MCF 10A (cell line): ENCODE results near the gene GRAP. TPM values are rescaled to one million over a fixed set of nuclear protein-coding genes. Genes with fewer than 3 reads are reported as not detected.
"Not testable (repeated sequence)": the region's sequence is repeated elsewhere in the genome, so short reads cannot be mapped to it uniquely, and the experiment has no call there.

Experiments
- BruUV-seq: library from RNA; stranded (reverse); fragments of 400-500 nt; replicated peaks from 2 replicates; lab custom pipeline; 2021; lab: Mats Ljungman, UMichigan
- CTCF ChIA-PET: fragments of 300-600 bp; sonication (Branson Sonifier 250); formaldehyde crosslinking; extraction: SDS; loops from one replicate; lab custom pipeline; 2021; ENCODE audit warnings: antibody characterized with exemption, inconsistent platforms; lab: Yijun Ruan, JAX
- POLR2A ChIA-PET: fragments of 300-600, 350-650 bp; sonication (Branson Sonifier 250); formaldehyde crosslinking; extraction: SDS; loops from one replicate; lab custom pipeline; 2020; ENCODE audit warnings: antibody characterized with exemption, inconsistent platforms; lab: Yijun Ruan, JAX
- DNase-seq: peaks from one replicate; pipeline ENCODE4 v3.0.0-alpha.2; 2018; ENCODE audit not compliant: unreplicated experiment
- H3K27ac Mint-ChIP-seq: one replicate; pipeline ENCODE4 v1.8.0; 2022; ENCODE audit warnings: mild to moderate bottlenecking, low read depth, mixed read lengths; ENCODE audit not compliant: unreplicated experiment
- H3K27me3 Mint-ChIP-seq: one replicate; pipeline ENCODE4 v1.8.0; 2022; ENCODE audit warnings: mixed read lengths; ENCODE audit not compliant: insufficient read depth, unreplicated experiment
- H3K36me3 Mint-ChIP-seq: one replicate; pipeline ENCODE4 v1.8.0; 2022; ENCODE audit warnings: mild to moderate bottlenecking, moderate library complexity, mixed read lengths; ENCODE audit not compliant: insufficient read depth, unreplicated experiment
- H3K4me1 Mint-ChIP-seq: one replicate; pipeline ENCODE4 v1.8.0; 2022; ENCODE audit warnings: mixed read lengths; ENCODE audit not compliant: insufficient read depth, unreplicated experiment
- H3K4me3 Mint-ChIP-seq: one replicate; pipeline ENCODE4 v1.8.0; 2022; ENCODE audit warnings: mild to moderate bottlenecking, moderate library complexity, mixed read lengths; ENCODE audit not compliant: unreplicated experiment
- H3K9me3 Mint-ChIP-seq: one replicate; pipeline ENCODE4 v1.8.0; 2022; ENCODE audit warnings: mixed read lengths; ENCODE audit not compliant: unreplicated experiment
- intact Hi-C: fragments of 100-400 bp; cut with micrococcal nuclease; formaldehyde crosslinking; loops from 2 replicates; pipeline ENCODE4 v1.14.1; 2022
- total RNA-seq: library from RNA; stranded (reverse); gene quantifications from 2 replicates; pipeline ENCODE4 v1.2.3, GENCODE V29; 2022

The GRAP gene
- total RNA-seq, 1 experiment from 2014 or later, result not detected

GRCh38 chr17:19070318-19071168 lies 23.8 kb upstream of the GRAP start:
- CTCF ChIA-PET, H3K36me3 Mint-ChIP-seq, H3K27ac Mint-ChIP-seq, intact Hi-C loops, H3K4me1 Mint-ChIP-seq, H3K9me3 Mint-ChIP-seq, DNase-seq, H3K27me3 Mint-ChIP-seq, POLR2A ChIA-PET, H3K4me3 Mint-ChIP-seq, BruUV-seq: not testable (repeated sequence)

- BruUV-seq, result not testable (repeated sequence)
Measured at GRCh38 chr17:19064378-19064777, 17.6 kb upstream of the GRAP start.

GRCh38 chr17:19063326-19063956 lies 16.7 kb upstream of the GRAP start:
- H3K4me1 Mint-ChIP-seq, CTCF ChIA-PET, H3K36me3 Mint-ChIP-seq, intact Hi-C loops, H3K9me3 Mint-ChIP-seq, POLR2A ChIA-PET, DNase-seq, H3K27me3 Mint-ChIP-seq: not testable (repeated sequence)
- BruUV-seq, result TSS peak; percentile 99
- Mint-ChIP-seq H3K4me3 (peak overlapping the region; percentile 36), H3K27ac (peak overlapping the region; percentile 42)

More at GRCh38 chr17:19064378-19064777, 17.6 kb upstream of the GRAP start:
- CTCF ChIA-PET, H3K4me1 Mint-ChIP-seq, H3K4me3 Mint-ChIP-seq, H3K27ac Mint-ChIP-seq, POLR2A ChIA-PET, H3K27me3 Mint-ChIP-seq, H3K36me3 Mint-ChIP-seq, intact Hi-C loops, H3K9me3 Mint-ChIP-seq, DNase-seq: not testable (repeated sequence)

DNA sequence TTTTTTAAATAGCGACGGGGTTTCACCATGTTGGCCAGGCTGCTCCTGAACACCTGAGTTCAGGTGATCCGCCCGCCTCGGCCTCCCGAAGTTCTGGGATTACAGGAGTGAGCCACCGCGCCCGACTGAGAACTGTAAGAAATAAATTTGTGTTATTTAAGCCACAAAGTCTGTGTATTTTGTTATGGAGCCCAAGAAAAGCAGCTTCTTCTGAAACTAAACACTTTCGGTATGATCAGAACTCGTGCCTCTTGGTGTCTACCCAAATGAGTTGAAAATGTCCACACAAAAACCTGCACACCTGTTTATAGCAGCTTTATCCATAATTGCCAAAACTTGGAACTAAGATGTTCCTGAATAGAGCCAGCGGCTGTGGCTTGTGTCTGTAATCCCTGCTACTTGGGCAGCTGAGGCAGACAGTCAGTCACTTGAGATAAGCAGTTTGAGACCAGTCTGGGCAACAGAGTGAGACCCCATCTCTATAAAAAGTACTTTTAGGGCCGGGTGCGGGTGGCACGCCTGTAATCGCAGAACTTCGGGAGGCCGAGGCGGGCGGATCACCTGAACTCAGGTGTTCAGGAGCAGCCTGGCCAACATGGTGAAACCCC lies 16.1 kb upstream of the GRAP start:
- DNase-seq, H3K27ac Mint-ChIP-seq, POLR2A ChIA-PET, intact Hi-C loops, CTCF ChIA-PET, H3K4me1 Mint-ChIP-seq, H3K4me3 Mint-ChIP-seq, H3K36me3 Mint-ChIP-seq, H3K27me3 Mint-ChIP-seq, BruUV-seq, H3K9me3 Mint-ChIP-seq: not testable (repeated sequence)

GRCh38 chr17:19062009-19062717 lies 15.4 kb upstream of the GRAP start:
- H3K27me3 Mint-ChIP-seq, H3K27ac Mint-ChIP-seq, CTCF ChIA-PET, POLR2A ChIA-PET, intact Hi-C loops, H3K4me1 Mint-ChIP-seq, H3K36me3 Mint-ChIP-seq, H3K9me3 Mint-ChIP-seq, DNase-seq, H3K4me3 Mint-ChIP-seq: not testable (repeated sequence)
- BruUV-seq, result TSS peak; percentile 97

- H3K4me3 Mint-ChIP-seq, H3K4me1 Mint-ChIP-seq, POLR2A ChIA-PET, H3K27me3 Mint-ChIP-seq, H3K9me3 Mint-ChIP-seq, intact Hi-C loops, CTCF ChIA-PET, DNase-seq, H3K36me3 Mint-ChIP-seq, BruUV-seq, H3K27ac Mint-ChIP-seq: not testable (repeated sequence)
Measured at GRCh38 chr17:19055447-19055846, 8.7 kb upstream of the GRAP start.

DNA sequence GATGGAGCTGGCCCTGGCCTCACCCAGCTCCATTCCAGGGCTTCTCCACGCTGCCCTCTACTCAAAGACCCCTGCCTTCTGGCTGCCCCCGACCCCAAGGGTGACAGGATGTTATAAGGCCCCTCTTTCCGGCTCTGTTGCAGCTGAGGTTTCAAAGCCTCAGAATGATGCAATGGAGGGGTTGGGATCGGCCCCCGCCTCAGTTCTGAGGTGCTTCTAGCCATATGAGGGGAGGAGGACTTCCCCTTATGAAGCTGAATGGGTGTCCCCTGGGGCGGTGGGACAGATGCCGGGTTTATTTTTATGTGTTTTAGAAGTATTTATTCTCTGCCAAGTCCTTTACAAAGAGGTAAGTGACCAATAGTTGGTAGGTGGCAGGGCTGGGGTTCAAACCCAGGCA lies 2.1 kb upstream of the GRAP start:
- H3K9me3 Mint-ChIP-seq, CTCF ChIA-PET, DNase-seq, H3K4me3 Mint-ChIP-seq, H3K36me3 Mint-ChIP-seq, H3K4me1 Mint-ChIP-seq, H3K27me3 Mint-ChIP-seq, BruUV-seq, intact Hi-C loops, POLR2A ChIA-PET, H3K27ac Mint-ChIP-seq: not testable (repeated sequence)

DNA sequence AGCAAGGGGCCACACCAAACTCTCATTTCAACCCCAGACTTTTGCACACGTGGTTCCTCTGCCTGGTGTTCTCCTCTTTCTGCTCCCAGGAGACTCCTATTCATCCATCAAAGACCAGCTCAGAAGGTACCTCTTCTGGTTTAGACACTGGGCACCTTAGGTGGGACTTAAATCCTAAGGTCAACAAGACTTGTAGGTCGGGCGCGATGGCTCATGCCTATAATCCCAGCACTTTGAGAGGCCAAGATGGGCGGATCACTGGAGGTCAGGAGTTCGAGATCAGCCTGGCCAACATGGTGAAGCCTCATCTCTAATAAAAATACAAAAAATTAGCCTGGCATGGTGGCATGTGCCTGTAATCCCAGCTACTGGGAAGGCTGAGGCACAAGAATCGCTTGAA lies 753 bp upstream of the GRAP start:
- DNase-seq, H3K27me3 Mint-ChIP-seq, intact Hi-C loops, H3K36me3 Mint-ChIP-seq, H3K4me3 Mint-ChIP-seq, H3K4me1 Mint-ChIP-seq, H3K9me3 Mint-ChIP-seq, CTCF ChIA-PET, POLR2A ChIA-PET, BruUV-seq, H3K27ac Mint-ChIP-seq: not testable (repeated sequence)
